ENCODE results near the gene PELI2. TPM values are rescaled to one million over a fixed set of nuclear protein-coding genes. Genes with fewer than 3 reads are reported as not detected.

PELI2 gene
- total RNA-seq, 1 experiment from 2014 or later: 0.10 TPM

GRCh38 chr14:56193347-56193746 is 75.1 kb downstream of the PELI2 start:
- in situ Hi-C loops (cut with HindIII; ENCODE audit: low sequenced_read_pairs): no loop called here

GRCh38 chr14:56194042-56194441 is 75.8 kb downstream of the PELI2 start:
- DNase-seq (ENCODE audit: low spot score): no peak
- in situ Hi-C loops (cut with HindIII; ENCODE audit: low sequenced_read_pairs): no loop called here

More at GRCh38 chr14:56193347-56193746, 75.1 kb downstream of the PELI2 start:
- DNase-seq (ENCODE audit: low spot score): no peak

GRCh38 chr14:56195223-56195622 is 77.0 kb downstream of the PELI2 start:
- in situ Hi-C loops (cut with HindIII; ENCODE audit: low sequenced_read_pairs): no loop called here
- DNase-seq (ENCODE audit: low spot score): no peak

- DNase-seq (ENCODE audit: low spot score): peak; percentile 13
- in situ Hi-C loops (cut with HindIII; ENCODE audit: low sequenced_read_pairs): no loop called here
These were observed 77.5 kb downstream of the PELI2 start for GRCh38 chr14:56195704-56196103.

- in situ Hi-C loops (cut with HindIII; ENCODE audit: low sequenced_read_pairs): no loop called here
- no peak for DNase-seq (ENCODE audit: low spot score)
These were observed 78.1 kb downstream of the PELI2 start for GRCh38 chr14:56196274-56196673.

- DNase-seq (ENCODE audit: low spot score): no peak
- in situ Hi-C loops (cut with HindIII; ENCODE audit: low sequenced_read_pairs): no loop called here
These were observed 78.9 kb downstream of the PELI2 start for GRCh38 chr14:56197150-56197549.

- in situ Hi-C loops (cut with HindIII; ENCODE audit: low sequenced_read_pairs): no loop called here
- DNase-seq (ENCODE audit: low spot score): no peak
These were observed 80.2 kb downstream of the PELI2 start for GRCh38 chr14:56198438-56198837.

- no peak for DNase-seq (ENCODE audit: low spot score)
- in situ Hi-C loops (cut with HindIII; ENCODE audit: low sequenced_read_pairs): no loop called here
These were observed 81.1 kb downstream of the PELI2 start for GRCh38 chr14:56199095-56199981.

GRCh38 chr14:56199982-56200577 is 81.9 kb downstream of the PELI2 start:
- DNase-seq (ENCODE audit: low spot score): no peak
- in situ Hi-C loops (cut with HindIII; ENCODE audit: low sequenced_read_pairs): no loop called here

GRCh38 chr14:56202256-56202655 is 84.0 kb downstream of the PELI2 start:
- DNase-seq (ENCODE audit: low spot score): no peak
- in situ Hi-C loops (cut with HindIII; ENCODE audit: low sequenced_read_pairs): no loop called here

GRCh38 chr14:56205881-56206280 is 87.7 kb downstream of the PELI2 start:
- DNase-seq (ENCODE audit: low spot score): peak; percentile 44
- in situ Hi-C loops (cut with HindIII; ENCODE audit: low sequenced_read_pairs): no loop called here

- in situ Hi-C loops (cut with HindIII; ENCODE audit: low sequenced_read_pairs): no loop called here
These were observed 88.4 kb downstream of the PELI2 start for GRCh38 chr14:56206596-56206995.

GRCh38 chr14:56207626-56208292 is 89.5 kb downstream of the PELI2 start:
- in situ Hi-C loops (cut with HindIII; ENCODE audit: low sequenced_read_pairs): no loop called here
- no peak for DNase-seq (ENCODE audit: low spot score)

More at GRCh38 chr14:56206596-56206995, 88.4 kb downstream of the PELI2 start:
- DNase-seq (ENCODE audit: low spot score): no peak

- in situ Hi-C loops (cut with HindIII; ENCODE audit: low sequenced_read_pairs): no loop called here
- DNase-seq (ENCODE audit: low spot score): no peak
These were observed 90.3 kb downstream of the PELI2 start for GRCh38 chr14:56208520-56208919.

- no peak for DNase-seq (ENCODE audit: low spot score)
- in situ Hi-C loops (cut with HindIII; ENCODE audit: low sequenced_read_pairs): no loop called here
These were observed 92.4 kb downstream of the PELI2 start for GRCh38 chr14:56210571-56210970.

- no peak for DNase-seq (ENCODE audit: low spot score)
- in situ Hi-C loops (cut with HindIII; ENCODE audit: low sequenced_read_pairs): no loop called here
These were observed 92.9 kb downstream of the PELI2 start for GRCh38 chr14:56211084-56211483.

- in situ Hi-C loops (cut with HindIII; ENCODE audit: low sequenced_read_pairs): no loop called here
- DNase-seq (ENCODE audit: low spot score): peak; percentile 70
These were observed 93.6 kb downstream of the PELI2 start for GRCh38 chr14:56211844-56212243.

- in situ Hi-C loops (cut with HindIII; ENCODE audit: low sequenced_read_pairs): no loop called here
- DNase-seq (ENCODE audit: low spot score): no peak
These were observed 94.3 kb downstream of the PELI2 start for GRCh38 chr14:56212521-56212920.

GRCh38 chr14:56213306-56213705 is 95.1 kb downstream of the PELI2 start:
- no peak for DNase-seq (ENCODE audit: low spot score)
- in situ Hi-C loops (cut with HindIII; ENCODE audit: low sequenced_read_pairs): no loop called here

GRCh38 chr14:56215180-56215579 is 97.0 kb downstream of the PELI2 start:
- in situ Hi-C loops (cut with HindIII; ENCODE audit: low sequenced_read_pairs): no loop called here
- no peak for DNase-seq (ENCODE audit: low spot score)

Data from G401 (cell line).